ENCODE measurements around the gene NDUFAF2. TPM values are rescaled to one million over a fixed set of nuclear protein-coding genes. Genes with fewer than 3 reads are reported as not detected.
A peak's percentile ranks its signal among the peaks of the same experiment; 100 is the strongest.

The NDUFAF2 gene
- total RNA-seq, 1 experiment from 2014 or later: 120 TPM

GRCh38 chr5:61163905-61164304 is 218.9 kb downstream of the NDUFAF2 start:
- peak overlapping the region; percentile 93 for H3K4me3 Mint-ChIP-seq (ENCODE audit: unreplicated experiment)
- TF ChIP-seq, protein P1, sequence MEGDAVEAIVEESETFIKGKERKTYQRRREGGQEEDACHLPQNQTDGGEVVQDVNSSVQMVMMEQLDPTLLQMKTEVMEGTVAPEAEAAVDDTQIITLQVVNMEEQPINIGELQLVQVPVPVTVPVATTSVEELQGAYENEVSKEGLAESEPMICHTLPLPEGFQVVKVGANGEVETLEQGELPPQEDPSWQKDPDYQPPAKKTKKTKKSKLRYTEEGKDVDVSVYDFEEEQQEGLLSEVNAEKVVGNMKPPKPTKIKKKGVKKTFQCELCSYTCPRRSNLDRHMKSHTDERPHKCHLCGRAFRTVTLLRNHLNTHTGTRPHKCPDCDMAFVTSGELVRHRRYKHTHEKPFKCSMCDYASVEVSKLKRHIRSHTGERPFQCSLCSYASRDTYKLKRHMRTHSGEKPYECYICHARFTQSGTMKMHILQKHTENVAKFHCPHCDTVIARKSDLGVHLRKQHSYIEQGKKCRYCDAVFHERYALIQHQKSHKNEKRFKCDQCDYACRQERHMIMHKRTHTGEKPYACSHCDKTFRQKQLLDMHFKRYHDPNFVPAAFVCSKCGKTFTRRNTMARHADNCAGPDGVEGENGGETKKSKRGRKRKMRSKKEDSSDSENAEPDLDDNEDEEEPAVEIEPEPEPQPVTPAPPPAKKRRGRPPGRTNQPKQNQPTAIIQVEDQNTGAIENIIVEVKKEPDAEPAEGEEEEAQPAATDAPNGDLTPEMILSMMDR (IDR thresholded peaks at IDR 0.05; ENCODE audit: unreplicated experiment): no peak
- H3K27ac Mint-ChIP-seq (ENCODE audit: low read depth, unreplicated experiment): no peak overlapping the region
- ChIA-PET POLR2A (interaction anchor here (0.7 to 4.6 kb wide), 11 partner anchors 9 to 655 kb away, joined by 3 to 62 read pairs (median 4); partner anchors contain the start of gene ZSWIM6), CTCF (interaction anchor here (0.6 to 3.4 kb wide), 6 partner anchors 8 to 210 kb away, joined by 3 to 26 read pairs (median 3); no protein-coding TSS in a partner anchor)
- no peaks in the 10 kb centered on the region for H3K9me3 Mint-ChIP-seq (ENCODE audit: unreplicated experiment)
- intact Hi-C loops (cut with micrococcal nuclease): loop anchor here (2.0 to 5.0 kb wide), 4 partner anchors 111 to 243 kb away; no protein-coding TSS in a partner anchor
- BruUV-seq (replicated peaks): no TSS peak
- H3K36me3 Mint-ChIP-seq (ENCODE audit: insufficient read depth, unreplicated experiment): peaks cover 35% of the 10 kb centered on the region
- H3K27me3 Mint-ChIP-seq (ENCODE audit: insufficient read depth, unreplicated experiment): no peaks in the 10 kb centered on the region
- no peak for DNase-seq (ENCODE audit: unreplicated experiment)
- peaks cover 8% of the 10 kb centered on the region for H3K4me1 Mint-ChIP-seq (ENCODE audit: insufficient read depth, unreplicated experiment)

GRCh38 chr5:61167382-61167781 is 222.4 kb downstream of the NDUFAF2 start:
- intact Hi-C loops (cut with micrococcal nuclease): loop anchor here (1.0 to 5.0 kb wide), 4 partner anchors 164 to 767 kb away; no protein-coding TSS in a partner anchor
- Mint-ChIP-seq H3K4me3 (ENCODE audit: unreplicated experiment) (no peak overlapping the region), H3K4me1 (ENCODE audit: insufficient read depth, unreplicated experiment) (peaks cover 8% of the 10 kb centered on the region), H3K36me3 (ENCODE audit: insufficient read depth, unreplicated experiment) (peaks cover 2% of the 10 kb centered on the region), H3K27ac (ENCODE audit: low read depth, unreplicated experiment) (no peak overlapping the region), H3K9me3 (ENCODE audit: unreplicated experiment) (no peaks in the 10 kb centered on the region), H3K27me3 (ENCODE audit: insufficient read depth, unreplicated experiment) (no peaks in the 10 kb centered on the region)
- BruUV-seq (replicated peaks): no TSS peak
- ChIA-PET CTCF (interaction anchor here (0.6 to 3.4 kb wide), 8 partner anchors 11 to 491 kb away, joined by 3 to 26 read pairs (median 5); no protein-coding TSS in a partner anchor), POLR2A (no interaction called here)
- DNase-seq (ENCODE audit: unreplicated experiment): peak; percentile 54
- TF ChIP-seq, protein P1 (IDR thresholded peaks at IDR 0.05; ENCODE audit: unreplicated experiment): peak; percentile 50

GRCh38 chr5:61168951-61169350 is 223.9 kb downstream of the NDUFAF2 start:
- Mint-ChIP-seq H3K9me3 (ENCODE audit: unreplicated experiment) (no peaks in the 10 kb centered on the region), H3K36me3 (ENCODE audit: insufficient read depth, unreplicated experiment) (no peaks in the 10 kb centered on the region), H3K27ac (ENCODE audit: low read depth, unreplicated experiment) (no peak overlapping the region), H3K27me3 (ENCODE audit: insufficient read depth, unreplicated experiment) (no peaks in the 10 kb centered on the region), H3K4me3 (ENCODE audit: unreplicated experiment) (no peak overlapping the region), H3K4me1 (ENCODE audit: insufficient read depth, unreplicated experiment) (no peaks in the 10 kb centered on the region)
- no peak for DNase-seq (ENCODE audit: unreplicated experiment)
- BruUV-seq (replicated peaks): no TSS peak
- TF ChIP-seq, protein P1 (IDR thresholded peaks at IDR 0.05; ENCODE audit: unreplicated experiment): no peak
- CTCF ChIA-PET: interaction anchor here (0.7 to 2.3 kb wide), 4 partner anchors 47 to 766 kb away, joined by 3 to 15 read pairs (median 5); no protein-coding TSS in a partner anchor
- intact Hi-C loops (cut with micrococcal nuclease): loop anchor here (5.0 kb wide), 1 partner anchor 648 kb away; no protein-coding TSS in a partner anchor
- POLR2A ChIA-PET: interaction anchor here (0.6 to 2.2 kb wide), 3 partner anchors 131 to 489 kb away, joined by 3 to 9 read pairs (median 5); partner anchors contain the start of gene ZSWIM6

DNA sequence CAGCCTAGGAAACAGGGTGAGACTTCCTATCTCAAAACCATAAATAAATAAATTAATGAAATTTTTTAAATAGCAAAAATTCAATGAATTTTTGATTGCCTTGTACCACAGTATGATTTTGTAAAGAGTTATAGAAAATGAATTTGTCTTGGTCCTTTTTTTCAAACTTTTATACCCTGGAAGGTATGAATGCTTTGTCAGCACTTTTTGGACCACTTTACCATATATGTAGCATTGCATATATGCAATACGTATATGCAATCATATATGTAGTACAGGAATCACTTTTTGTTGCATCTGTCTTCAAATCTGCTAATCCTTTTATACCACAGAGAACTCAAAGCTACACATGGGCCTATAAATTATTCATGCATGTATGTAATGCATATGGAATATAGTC is 226.5 kb downstream of the NDUFAF2 start:
- no peaks in the 10 kb centered on the region for H3K36me3 Mint-ChIP-seq (ENCODE audit: insufficient read depth, unreplicated experiment)
- CTCF ChIA-PET: interaction anchor here (0.5 kb wide), 1 partner anchor 756 kb away, joined by 4 read pairs; no protein-coding TSS in a partner anchor
- no peak for DNase-seq (ENCODE audit: unreplicated experiment)
- H3K4me3 Mint-ChIP-seq (ENCODE audit: unreplicated experiment): no peak overlapping the region
- POLR2A ChIA-PET: no interaction called here
- no peaks in the 10 kb centered on the region for H3K9me3 Mint-ChIP-seq (ENCODE audit: unreplicated experiment)
- intact Hi-C loops (cut with micrococcal nuclease): no loop called here
- BruUV-seq (replicated peaks): no TSS peak
- no peaks in the 10 kb centered on the region for H3K27me3 Mint-ChIP-seq (ENCODE audit: insufficient read depth, unreplicated experiment)
- TF ChIP-seq, protein P1 (IDR thresholded peaks at IDR 0.05; ENCODE audit: unreplicated experiment): no peak
- H3K4me1 Mint-ChIP-seq (ENCODE audit: insufficient read depth, unreplicated experiment): no peaks in the 10 kb centered on the region
- no peak overlapping the region for H3K27ac Mint-ChIP-seq (ENCODE audit: low read depth, unreplicated experiment)
